GM20000 (cell line): Measurements from ENCODE around the gene ZSCAN1.

Experiments used
- DNase-seq: peaks from one replicate; pipeline ENCODE4 v3.0.0; 2012; ENCODE audit warnings: low spot score
- CTCF ChIP-seq: IDR thresholded peaks from 2 replicates; pipeline ENCODE4 v1.5.1; 2012; ENCODE audit warnings: mild to moderate bottlenecking, control low read depth; ENCODE audit errors: extremely low read depth, missing control alignments

ZSCAN1 gene

GRCh38 chr19:58042495-58043340, 8.9 kb downstream of the ZSCAN1 start:
- no peak for TF ChIP-seq CTCF

GRCh38 chr19:58044391-58044790, 10.6 kb downstream of the ZSCAN1 start:
- no peak for TF ChIP-seq CTCF
- DNase-seq, result no peak

More at GRCh38 chr19:58042495-58043340, 8.9 kb downstream of the ZSCAN1 start:
- no peak for DNase-seq

GRCh38 chr19:58044886-58045285, 11.1 kb downstream of the ZSCAN1 start:
- TF ChIP-seq CTCF, result no peak
- DNase-seq, result no peak

GRCh38 chr19:58045411-58046050, 11.7 kb downstream of the ZSCAN1 start:
- no peak for TF ChIP-seq CTCF
- no peak for DNase-seq

- TF ChIP-seq CTCF, result no peak
- DNase-seq, result no peak
Observed at GRCh38 chr19:58046856-58047255, 13.0 kb downstream of the ZSCAN1 start.

- no peak for TF ChIP-seq CTCF
- no peak for DNase-seq
Observed at GRCh38 chr19:58047672-58048071, 13.8 kb downstream of the ZSCAN1 start.

GRCh38 chr19:58052256-58052655, 18.4 kb downstream of the ZSCAN1 start:
- no peak for DNase-seq

More at GRCh38 chr19:58052256-58052655, 18.4 kb downstream of the ZSCAN1 start:
- no peak for TF ChIP-seq CTCF
